ENCODE results near the gene PARD3.

Gene PARD3

DNA sequence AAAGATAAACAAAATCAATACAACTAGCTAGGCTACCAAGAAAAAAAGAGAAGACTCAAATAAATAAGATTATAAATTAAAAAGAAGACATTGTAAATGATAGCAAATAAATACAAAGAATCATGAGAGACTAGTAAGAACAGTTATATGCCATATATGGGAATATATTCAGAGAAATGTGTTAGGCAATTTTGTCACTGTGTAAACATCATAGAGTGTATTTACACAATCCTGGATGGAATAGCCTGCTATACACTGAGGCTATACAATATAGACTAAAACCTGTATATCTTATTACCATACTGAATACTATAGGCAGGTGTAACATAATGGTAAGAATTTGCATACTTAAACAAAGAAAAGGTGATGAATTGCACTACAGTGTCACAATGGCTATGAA lies 717.4 kb downstream of the PARD3 start:
- H3K4me3 ChIP-seq (ENCODE audit: low read depth, low read length), result no peak overlapping the region
- TF ChIP-seq, protein P1, sequence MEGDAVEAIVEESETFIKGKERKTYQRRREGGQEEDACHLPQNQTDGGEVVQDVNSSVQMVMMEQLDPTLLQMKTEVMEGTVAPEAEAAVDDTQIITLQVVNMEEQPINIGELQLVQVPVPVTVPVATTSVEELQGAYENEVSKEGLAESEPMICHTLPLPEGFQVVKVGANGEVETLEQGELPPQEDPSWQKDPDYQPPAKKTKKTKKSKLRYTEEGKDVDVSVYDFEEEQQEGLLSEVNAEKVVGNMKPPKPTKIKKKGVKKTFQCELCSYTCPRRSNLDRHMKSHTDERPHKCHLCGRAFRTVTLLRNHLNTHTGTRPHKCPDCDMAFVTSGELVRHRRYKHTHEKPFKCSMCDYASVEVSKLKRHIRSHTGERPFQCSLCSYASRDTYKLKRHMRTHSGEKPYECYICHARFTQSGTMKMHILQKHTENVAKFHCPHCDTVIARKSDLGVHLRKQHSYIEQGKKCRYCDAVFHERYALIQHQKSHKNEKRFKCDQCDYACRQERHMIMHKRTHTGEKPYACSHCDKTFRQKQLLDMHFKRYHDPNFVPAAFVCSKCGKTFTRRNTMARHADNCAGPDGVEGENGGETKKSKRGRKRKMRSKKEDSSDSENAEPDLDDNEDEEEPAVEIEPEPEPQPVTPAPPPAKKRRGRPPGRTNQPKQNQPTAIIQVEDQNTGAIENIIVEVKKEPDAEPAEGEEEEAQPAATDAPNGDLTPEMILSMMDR (IDR thresholded peaks at IDR 0.05; ENCODE audit: control insufficient read depth, extremely low read depth, insufficient read depth), result no peak
- no peak for DNase-seq (ENCODE audit: low read depth)

DNA sequence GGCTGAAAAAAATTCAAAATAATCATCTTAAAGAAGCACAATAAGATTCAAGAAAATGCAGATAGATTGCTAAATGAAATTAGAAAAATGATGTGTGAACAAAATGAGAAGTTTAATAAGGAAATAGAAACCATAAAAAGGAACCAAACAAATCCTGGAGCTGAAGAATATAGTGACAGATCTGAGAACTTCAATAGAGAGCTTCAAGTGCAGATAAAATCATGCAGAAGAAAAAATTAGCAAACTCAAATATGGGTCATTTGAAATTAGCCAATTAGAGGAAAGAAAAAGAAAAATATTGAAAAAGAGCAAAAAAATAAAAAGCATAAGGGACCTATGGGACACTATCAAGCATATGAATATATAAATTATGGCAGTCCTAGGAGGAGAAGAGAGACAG lies 720.1 kb downstream of the PARD3 start:
- TF ChIP-seq, protein P1 (IDR thresholded peaks at IDR 0.05; ENCODE audit: control insufficient read depth, extremely low read depth, insufficient read depth), result no peak
- no peak overlapping the region for H3K4me3 ChIP-seq (ENCODE audit: low read depth, low read length)
- DNase-seq (ENCODE audit: low read depth), result no peak

DNA sequence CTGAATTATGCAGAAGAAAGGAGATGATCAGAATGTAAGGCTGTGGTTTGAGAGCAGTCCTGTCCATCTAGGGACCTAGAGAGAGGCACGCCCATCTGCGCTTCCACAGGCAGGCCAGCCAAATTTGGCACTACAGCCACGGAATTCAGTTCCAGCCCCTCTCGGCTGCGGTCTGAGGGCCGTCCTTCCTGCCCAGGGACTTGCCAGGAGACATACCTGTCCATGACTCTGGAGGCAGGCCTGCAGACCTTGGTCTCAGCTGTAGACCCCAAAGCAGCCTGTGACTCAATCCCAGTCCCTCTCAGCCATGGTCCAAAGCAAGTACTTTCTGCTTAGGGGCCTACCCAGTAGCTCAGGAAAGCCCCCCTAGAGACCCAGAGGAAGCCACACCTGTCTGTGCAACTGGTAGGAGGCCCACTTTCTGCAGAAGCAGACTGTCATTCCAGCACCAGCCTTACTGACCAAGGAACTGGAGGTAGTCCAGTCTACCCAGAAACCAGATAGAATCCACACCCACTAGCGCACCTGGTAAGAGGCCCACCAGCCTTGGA lies 720.9 kb downstream of the PARD3 start:
- DNase-seq (ENCODE audit: low read depth), result no peak
- TF ChIP-seq, protein P1 (IDR thresholded peaks at IDR 0.05; ENCODE audit: control insufficient read depth, extremely low read depth, insufficient read depth), result no peak
- no peak overlapping the region for H3K4me3 ChIP-seq (ENCODE audit: low read depth, low read length)

DNA sequence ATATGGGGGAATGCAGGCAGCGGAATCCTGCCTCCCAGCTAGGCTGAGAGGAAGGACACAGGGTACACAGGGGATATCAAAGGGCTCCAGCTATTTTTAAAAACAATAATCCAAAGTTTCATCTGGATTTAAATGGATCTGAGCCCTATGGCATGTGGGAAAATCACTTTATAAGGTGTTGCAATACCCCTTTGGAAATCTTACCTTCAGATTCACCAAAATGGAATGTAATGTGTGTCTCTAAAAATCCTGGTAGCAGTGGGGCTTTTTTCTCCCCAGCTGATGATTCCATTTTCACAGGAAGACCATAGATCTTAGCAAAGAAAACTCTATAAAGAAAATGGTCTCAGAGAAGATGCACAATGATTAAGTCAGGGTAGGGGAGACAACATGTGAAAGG lies 722.2 kb downstream of the PARD3 start:
- TF ChIP-seq, protein P1 (IDR thresholded peaks at IDR 0.05; ENCODE audit: control insufficient read depth, extremely low read depth, insufficient read depth), result no peak
- no peak for DNase-seq (ENCODE audit: low read depth)
- no peak overlapping the region for H3K4me3 ChIP-seq (ENCODE audit: low read depth, low read length)

DNA sequence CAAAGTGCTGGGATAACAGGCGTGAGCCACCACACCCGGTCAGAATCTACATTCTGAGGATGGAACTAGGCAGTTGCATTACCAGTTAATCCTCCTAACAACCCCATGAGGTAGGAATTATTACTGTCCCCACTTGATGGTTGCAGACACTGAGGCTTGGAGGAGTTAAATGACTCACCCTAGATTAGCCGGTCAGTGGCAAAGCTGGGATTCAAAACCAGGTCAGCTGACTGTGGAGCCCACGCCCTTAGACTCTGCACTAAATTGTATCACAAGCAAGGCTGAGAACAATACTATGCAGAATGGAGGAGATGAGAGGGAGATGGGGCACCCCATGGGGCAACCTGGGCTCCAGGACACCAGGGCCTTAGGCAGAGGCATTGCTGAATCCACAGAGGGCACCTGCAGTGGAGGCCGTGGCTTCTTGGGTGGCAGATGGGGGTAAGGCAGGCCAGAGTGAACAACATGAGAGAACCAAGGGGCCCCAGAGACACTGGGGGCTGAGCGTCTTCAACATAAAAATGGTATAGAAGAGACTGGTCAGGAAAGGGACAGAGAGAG lies 723.4 kb downstream of the PARD3 start:
- TF ChIP-seq, protein P1 (IDR thresholded peaks at IDR 0.05; ENCODE audit: control insufficient read depth, extremely low read depth, insufficient read depth), result no peak
- no peak for DNase-seq (ENCODE audit: low read depth)
- H3K4me3 ChIP-seq (ENCODE audit: low read depth, low read length), result no peak overlapping the region

DNA sequence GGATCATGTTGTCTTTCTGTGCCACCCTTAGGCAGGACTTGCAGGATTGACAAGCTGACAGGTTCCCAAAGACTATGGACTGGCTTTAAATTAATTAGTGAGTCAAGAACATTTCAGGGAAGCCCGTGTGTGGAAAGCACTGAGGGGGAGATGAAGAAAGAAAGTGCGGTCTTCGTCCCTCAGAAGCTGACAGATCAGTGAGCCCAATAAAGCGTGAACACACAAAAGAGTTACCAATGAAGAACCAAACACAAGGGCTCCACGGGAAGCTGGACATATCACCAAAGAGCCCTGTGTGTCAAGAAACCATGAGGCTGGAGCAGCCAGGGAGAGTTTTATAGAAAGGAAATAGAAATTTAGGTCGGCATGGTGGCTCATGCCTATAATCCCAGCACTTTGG lies 725.8 kb downstream of the PARD3 start:
- TF ChIP-seq, protein P1 (IDR thresholded peaks at IDR 0.05; ENCODE audit: control insufficient read depth, extremely low read depth, insufficient read depth), result no peak
- no peak for DNase-seq (ENCODE audit: low read depth)
- no peak overlapping the region for H3K4me3 ChIP-seq (ENCODE audit: low read depth, low read length)

DNA sequence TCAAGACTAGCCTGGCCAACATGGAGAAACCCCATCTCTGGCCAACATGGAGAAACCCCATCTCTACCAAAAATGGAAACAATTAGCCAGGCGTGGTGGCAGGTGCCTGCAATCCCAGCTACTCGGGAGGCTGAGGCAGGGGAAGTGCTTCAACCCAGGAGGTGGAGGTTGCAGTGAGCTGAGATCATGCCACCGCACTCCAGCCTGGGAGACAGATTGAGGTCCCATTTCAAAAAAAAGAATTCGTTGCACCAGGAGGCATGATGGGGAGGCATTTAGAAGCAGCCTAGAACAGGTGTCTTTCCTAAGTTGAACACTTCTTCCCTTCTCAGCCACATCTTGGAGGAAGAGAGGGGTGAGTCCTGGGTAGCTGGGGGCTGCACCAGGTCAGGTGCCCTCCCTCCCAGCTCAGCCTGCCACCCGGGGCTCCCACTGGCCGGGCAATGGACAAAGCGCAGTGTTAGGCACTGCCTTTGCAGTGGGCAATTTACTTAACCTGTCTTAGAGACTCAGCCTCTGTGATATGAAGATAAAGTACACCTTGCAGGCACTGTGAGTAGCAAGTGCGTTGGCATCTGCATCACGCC lies 726.8 kb downstream of the PARD3 start:
- TF ChIP-seq, protein P1 (IDR thresholded peaks at IDR 0.05; ENCODE audit: control insufficient read depth, extremely low read depth, insufficient read depth), result no peak
- DNase-seq (ENCODE audit: low read depth), result no peak
- H3K4me3 ChIP-seq (ENCODE audit: low read depth, low read length), result no peak overlapping the region
